HepG2 (cell line): ENCODE measurements around the gene THRSP. TPM values are rescaled to one million over a fixed set of nuclear protein-coding genes. Genes with fewer than 3 reads are reported as not detected.

ENCODE experiments used
- ARID5B ChIP-seq: IDR thresholded peaks from 2 replicates; pipeline ENCODE4 v1.4.0; 2020; ENCODE audit warnings: mild to moderate bottlenecking, missing genetic modification reagents
- CEBPG ChIP-seq: IDR thresholded peaks from 2 replicates; pipeline ENCODE4 v1.6.1; 2016
- CREM ChIP-seq, 2 experiments: sonication (generic) in 1 of 2; formaldehyde crosslinking in 1 of 2; IDR thresholded peaks; 2 replicates each; pipeline versions ENCODE4 v1.4.0 to v1.6.1; 2016 to 2020; ENCODE audit warnings: antibody characterized with exemption in 1 of 2, mild to moderate bottlenecking in 1 of 2, missing genetic modification reagents in 1 of 2
- DNMT3B ChIP-seq: conservative IDR thresholded peaks from 2 replicates; pipeline ENCODE4 v1.6.1; 2016; ENCODE audit warnings: missing biosample characterization, control low read depth
- FOXA1 ChIP-seq, 2 experiments: fragments of 450-650 bp in 1 of 2; sonication (generic) in 1 of 2; formaldehyde crosslinking in 1 of 2; IDR thresholded peaks; 2 replicates each; pipeline versions ENCODE4 v1.4.0 to v1.6.1; 2016 to 2020; ENCODE audit warnings: missing genetic modification reagents in 1 of 2
- HNF1B ChIP-seq: sonication (generic); formaldehyde crosslinking; IDR thresholded peaks from 2 replicates; pipeline ENCODE4 v1.5.1; 2020; ENCODE audit warnings: mild to moderate bottlenecking, moderate library complexity, missing genetic modification reagents
- RCOR2 ChIP-seq: IDR thresholded peaks from 2 replicates; pipeline ENCODE4 v1.6.1; 2016; ENCODE audit warnings: missing biosample characterization, missing genetic modification reagents
- ZNF709 ChIP-seq: sonication (generic); formaldehyde crosslinking; IDR thresholded peaks from 2 replicates; pipeline ENCODE4 v1.5.0; 2020; ENCODE audit warnings: mild to moderate bottlenecking, missing genetic modification reagents
- ZNF781 ChIP-seq: sonication (generic); formaldehyde crosslinking; IDR thresholded peaks from 2 replicates; pipeline ENCODE4 v1.5.1; 2020; ENCODE audit warnings: borderline replicate concordance, mild to moderate bottlenecking, missing genetic modification reagents; ENCODE audit errors: not compliant biosample characterization
- polyA plus RNA-seq, 8 experiments: library from polyadenylated mRNA; depleted of rRNA in 3 of 8; stranded (reverse) in 7 of 8; unstranded in 1 of 8; fragments of >200 nt; fragmentation: Illumina TruSeq in 4 of 8; extraction: Trizol in 4 of 8; gene quantifications; 2 replicates each; pipeline versions ENCODE4 v1.2.1 to v1.2.3, GENCODE V29; 2011 to 2016; ENCODE audit warnings: low read depth in 4 of 8, missing spikeins in 1 of 8, mixed read lengths in 1 of 8; ENCODE audit not compliant: insufficient read depth in 1 of 8
- total RNA-seq, 5 experiments: library from RNA; depleted of rRNA; stranded (reverse); fragments of >200 nt; fragmentation: Illumina TruSeq; extraction: Trizol; gene quantifications; 2 replicates each; pipeline ENCODE4 v1.2.3, GENCODE V29; 2016; ENCODE audit warnings: low read depth in 1 of 5
- TF ChIP-seq, protein P1 (sequence below): IDR thresholded peaks from 2 replicates; pipeline ENCODE4 v1.6.1; 2016; ENCODE audit warnings: missing genetic modification reagents, missing compliant biosample characterization

Gene THRSP
- total and polyA plus RNA-seq, 2 of the 13 experiments (the other 11 are each of a cell fraction or from before 2014, with no cell fraction given), result 0.13 to 0.58 TPM

DNA sequence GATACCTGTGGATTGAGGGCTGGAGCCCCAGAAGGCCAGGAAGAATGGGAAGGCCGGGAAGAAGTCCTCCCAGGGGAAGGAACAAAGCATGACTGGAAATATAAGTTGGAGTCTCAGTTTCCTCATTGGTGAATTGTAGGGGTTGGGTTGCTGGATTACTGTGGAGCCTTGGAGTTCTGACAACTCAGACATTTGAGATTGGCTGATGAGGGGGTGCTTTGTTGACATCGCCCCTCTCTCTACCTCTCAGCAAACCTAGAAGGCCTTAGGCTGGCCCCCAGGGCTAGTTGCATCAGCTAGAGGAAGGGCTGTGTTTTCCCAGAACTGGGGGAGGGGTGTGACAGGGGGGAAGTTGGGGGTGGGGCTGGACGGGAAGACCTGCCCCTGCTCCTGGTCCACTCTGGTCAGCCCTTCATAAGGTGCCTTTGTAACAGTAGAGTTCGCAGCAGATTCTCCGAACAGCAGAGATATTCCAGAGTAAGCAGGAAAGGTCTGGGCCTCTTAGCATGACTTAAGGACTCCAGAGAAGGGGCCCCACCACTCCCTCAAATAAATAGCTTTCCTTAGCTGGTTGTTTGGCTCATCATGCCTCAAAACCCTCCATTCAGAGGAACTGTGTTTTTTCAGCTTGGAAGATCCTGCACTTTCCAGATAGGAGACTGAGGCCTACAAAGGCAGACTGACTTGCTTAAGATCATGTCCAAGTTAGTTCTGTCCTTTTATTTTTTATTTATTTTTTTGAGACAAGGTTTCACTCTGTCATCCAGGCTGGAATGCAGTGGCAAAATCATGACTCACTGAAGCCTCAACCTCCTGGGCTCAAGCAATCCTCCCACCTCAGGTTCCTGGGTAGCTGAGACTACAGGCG lies 12.5 kb upstream of the THRSP start (continued):
- TF ChIP-seq FOXA1 (IDR thresholded peaks at IDR 0.05) (no peak), FOXA1 (CRISPR knock-in tag; IDR thresholded peaks at IDR 0.05) (0 out of 2 replicates have a peak, but pooled peaks have one; percentile 20), RCOR2 (CRISPR knock-in tag) (no peak), DNMT3B (0 out of 2 replicates have a peak, but pooled peaks have one; percentile 43), HNF1B (CRISPR knock-in tag) (0 out of 2 replicates have a peak, but pooled peaks have one; percentile 22), CREM (IDR thresholded peaks at IDR 0.05) (no peak), CREM (CRISPR knock-in tag; IDR thresholded peaks at IDR 0.05) (no peak), ZNF781 (CRISPR knock-in tag) (no peak), CEBPG (peak; percentile 94), ARID5B (CRISPR knock-in tag) (no peak), ZNF709 (CRISPR knock-in tag) (0 out of 2 replicates have a peak, but pooled peaks have one; percentile 36)
- TF ChIP-seq, protein P1, sequence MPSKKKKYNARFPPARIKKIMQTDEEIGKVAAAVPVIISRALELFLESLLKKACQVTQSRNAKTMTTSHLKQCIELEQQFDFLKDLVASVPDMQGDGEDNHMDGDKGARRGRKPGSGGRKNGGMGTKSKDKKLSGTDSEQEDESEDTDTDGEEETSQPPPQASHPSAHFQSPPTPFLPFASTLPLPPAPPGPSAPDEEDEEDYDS (CRISPR knock-in tag), result peak; percentile 67; the same call in 1 of the 2 replicates
